IPS DF 19.7 (cell line): ENCODE results near the gene COPS3.

Experiments
- DNase-seq: peaks from one replicate; pipeline ENCODE4 v3.0.0-alpha.2; 2013; ENCODE audit warnings: low read depth, low spot score

Gene COPS3

GRCh38 chr17:17241656-17242055 lies 39.4 kb downstream of the COPS3 start:
- no peak for DNase-seq

- no peak for DNase-seq
Observed at GRCh38 chr17:17239832-17240231, 41.2 kb downstream of the COPS3 start.

- DNase-seq, result no peak
Observed at GRCh38 chr17:17237026-17237799, 43.8 kb downstream of the COPS3 start, which contains the start of gene FLCN. TSS of gene FLCN (minus strand) at chr17:17237168. CDS start at chr17:17228137, 9,031 bp downstream.

DNA sequence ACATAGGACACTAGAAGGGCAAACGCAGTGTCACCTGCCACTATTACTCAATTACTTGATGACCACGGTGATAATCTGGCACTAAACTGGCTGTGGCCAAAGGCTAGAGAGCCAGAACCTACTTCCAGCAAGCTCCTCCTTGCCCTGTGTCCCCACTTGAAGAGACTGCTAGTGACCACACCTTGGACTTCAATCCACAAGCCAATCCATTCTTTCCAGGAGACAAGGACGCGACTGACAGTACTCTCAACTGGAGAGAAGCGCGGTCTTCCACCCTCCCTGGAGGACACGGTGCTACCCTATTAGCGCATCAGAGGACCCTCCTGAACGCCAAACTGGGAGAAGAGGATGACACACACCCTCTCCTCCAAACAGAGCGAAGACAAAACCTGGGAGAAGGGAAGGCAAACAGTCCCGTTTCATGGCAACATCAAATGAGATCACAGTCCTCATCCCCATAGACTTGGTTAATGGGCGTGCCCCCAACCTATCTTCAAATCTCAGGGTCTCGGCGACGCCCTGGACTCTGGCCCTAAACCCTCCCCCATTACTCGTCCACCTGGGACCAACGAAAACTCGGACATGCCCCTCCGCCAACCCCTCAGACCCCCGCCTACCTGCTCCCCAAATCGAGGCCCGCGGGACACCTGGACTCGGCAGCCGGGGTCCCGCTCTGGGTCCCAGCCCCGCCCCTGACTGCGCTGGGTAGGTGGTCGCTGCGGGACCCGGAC lies 44.6 kb downstream of the COPS3 start:
- DNase-seq, result no peak

DNA sequence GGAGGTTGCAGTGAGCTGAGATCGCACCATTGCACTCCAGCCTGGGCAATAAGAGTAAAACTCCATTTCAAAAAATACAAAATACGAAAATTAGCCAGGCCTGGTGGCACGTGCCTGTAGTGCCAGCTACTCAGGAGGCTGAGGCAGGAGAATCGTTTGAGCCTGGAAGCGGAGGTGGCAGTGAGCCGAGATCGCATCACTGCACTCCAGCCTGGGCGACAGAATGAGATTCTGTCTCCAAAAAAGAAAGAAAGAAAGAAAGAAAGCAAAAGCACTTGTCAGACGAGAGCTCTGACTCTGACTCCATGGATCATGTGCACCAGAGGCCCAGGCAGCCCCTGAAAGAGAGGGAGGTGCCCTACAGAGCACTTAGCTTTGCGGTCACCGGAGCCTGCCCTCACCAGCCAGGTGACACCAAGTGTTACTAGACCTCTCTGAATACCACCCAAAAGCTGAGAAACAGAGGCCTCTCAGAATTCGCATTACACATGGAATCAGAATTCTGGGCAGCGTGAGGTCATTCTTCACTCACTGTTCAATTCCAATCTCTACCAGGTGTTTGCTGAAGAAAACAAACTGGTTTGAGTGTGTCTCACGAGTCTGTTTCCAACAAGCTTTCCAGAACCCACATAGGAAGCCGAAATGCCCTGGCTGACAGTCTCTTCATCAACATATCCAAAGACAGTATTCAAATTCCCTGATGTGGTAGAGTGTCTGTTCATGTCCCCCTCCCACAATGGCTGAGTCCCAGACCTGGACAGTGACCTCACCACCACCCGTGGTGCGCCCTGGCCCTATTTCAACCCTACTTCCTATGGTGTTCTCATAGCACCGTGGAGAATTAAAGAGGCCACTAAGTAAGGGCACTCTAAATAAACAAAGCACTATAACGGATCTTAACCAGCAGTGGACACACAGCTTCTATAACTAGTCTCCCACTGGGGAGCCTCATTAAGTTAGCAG lies 45.6 kb downstream of the COPS3 start:
- DNase-seq, result no peak

DNA sequence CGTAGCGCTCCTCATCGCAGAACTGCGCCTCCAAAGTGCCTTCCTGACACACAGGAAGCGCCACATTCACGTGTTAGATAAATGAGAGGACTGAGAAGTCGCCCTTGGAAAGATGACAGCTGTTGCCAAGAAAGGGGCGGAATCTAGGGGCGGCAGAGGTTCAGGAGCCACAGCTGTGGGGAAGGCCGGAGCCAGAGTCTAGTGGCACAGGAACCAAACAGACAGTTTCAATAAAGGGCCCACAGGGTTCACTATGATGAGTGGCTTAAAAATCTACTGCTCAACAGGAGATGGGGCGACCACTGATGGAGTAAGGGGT lies 48.8 kb downstream of the COPS3 start:
- no peak for DNase-seq

DNA sequence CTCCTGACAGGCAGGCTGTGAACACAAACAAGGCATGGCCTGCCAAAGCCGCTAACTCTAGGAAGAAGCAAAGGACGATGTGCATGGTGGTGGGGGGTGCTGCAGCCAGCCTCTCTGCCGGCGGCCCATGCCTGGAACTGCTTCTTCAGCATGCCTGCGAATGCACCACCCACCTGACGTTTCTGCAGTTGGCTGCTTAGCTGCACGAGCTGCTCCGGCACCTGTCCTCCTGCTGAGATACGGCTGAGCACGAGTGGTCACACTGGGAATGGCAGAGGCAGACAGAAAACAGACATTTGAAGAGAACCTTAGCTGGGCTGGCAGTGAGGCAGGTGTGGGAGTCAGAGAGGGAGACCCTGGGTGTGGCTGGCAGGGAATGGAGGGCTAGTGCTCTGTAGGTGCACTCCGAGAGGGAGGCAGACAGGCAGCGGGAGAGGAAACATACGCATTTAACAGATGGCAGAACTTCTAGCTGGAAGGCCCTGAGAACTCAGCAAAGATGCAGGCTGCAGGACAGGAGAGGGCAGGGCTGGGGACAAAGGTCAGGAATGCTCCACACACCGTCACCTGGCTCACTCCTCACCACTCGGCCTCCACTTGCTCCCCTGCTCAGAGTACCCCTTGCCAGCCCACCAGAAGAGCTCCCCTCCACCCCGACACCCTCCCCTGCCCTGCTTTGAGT lies 49.3 kb downstream of the COPS3 start:
- no peak for DNase-seq

- DNase-seq, result no peak
Observed at GRCh38 chr17:17229416-17230384, 51.3 kb downstream of the COPS3 start.

DNA sequence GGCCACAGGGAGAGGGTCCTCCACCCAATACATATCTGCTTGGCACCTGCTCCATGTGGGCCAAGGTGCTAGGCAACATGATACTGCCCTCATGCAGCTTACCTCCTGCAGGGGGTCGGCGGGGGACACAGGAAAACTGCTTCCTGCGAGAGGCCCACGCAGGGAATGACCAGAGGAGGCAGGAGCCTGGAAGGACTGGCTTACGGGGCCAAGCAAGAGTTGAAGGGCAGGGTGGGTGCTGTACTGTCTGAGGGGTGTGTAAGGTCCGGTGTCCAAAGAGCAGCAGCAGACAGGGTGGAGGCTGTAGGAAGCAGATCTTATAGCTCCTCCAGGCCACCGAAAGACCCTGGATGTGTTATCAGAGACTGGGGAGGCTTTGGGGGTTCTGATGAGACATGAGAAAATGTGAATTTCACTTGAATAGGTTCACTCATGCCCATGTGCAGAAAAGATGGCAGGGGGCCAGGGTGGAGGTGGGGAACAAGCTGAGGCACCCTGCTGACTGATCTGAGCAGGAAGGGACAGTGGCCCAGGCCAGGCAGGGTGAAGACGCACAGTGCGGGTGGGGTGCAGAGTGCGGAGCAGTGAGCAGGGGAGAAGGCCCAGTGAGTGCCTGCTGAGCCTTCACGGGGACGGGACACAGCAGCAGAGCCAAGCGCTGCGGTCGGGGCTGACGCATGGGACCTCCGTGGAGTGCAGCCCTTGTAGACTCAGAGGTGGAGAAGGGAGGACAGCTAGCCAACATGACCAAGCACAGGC lies 52.3 kb downstream of the COPS3 start:
- DNase-seq, result no peak

- no peak for DNase-seq
Observed at GRCh38 chr17:17227608-17228520, 53.2 kb downstream of the COPS3 start.

DNA sequence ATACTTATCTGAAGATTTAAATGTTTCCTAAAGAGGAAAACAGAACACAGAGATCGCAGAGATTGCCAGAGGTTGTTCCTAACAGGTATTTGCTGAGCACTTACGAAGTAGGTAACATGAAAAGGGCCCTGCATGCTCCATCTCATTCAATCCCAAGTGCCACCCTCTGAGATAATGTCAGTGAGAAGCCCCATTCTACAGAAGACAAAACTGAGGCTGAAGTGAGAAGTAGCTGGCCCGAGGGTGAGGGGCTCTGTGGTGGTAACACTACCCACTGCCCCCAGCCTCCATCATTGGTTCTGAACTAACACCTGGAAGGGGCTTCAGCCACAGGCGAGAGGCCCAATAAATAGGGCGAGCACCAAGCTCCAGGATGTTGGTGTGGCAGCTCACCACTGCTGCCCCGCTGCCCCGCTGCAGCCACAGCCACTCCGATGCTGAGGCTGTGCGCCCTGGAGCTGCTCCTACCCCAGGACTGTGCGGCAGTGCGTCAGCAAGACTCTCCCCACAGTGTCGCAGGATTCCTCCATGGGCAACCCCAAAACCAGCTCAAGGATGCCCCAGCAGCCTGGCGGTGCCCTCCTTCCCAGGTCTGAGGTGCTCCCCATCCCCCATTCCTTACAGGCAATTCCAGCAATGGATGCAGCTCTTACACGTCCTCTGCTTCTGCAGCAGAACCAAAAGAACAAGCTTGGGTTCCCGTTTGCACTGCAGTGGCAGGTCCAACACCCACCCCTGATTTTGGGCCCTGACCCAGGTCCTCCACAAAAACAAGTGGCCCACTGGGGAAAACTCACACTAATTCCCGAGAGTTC lies 54.4 kb downstream of the COPS3 start:
- DNase-seq, result no peak

DNA sequence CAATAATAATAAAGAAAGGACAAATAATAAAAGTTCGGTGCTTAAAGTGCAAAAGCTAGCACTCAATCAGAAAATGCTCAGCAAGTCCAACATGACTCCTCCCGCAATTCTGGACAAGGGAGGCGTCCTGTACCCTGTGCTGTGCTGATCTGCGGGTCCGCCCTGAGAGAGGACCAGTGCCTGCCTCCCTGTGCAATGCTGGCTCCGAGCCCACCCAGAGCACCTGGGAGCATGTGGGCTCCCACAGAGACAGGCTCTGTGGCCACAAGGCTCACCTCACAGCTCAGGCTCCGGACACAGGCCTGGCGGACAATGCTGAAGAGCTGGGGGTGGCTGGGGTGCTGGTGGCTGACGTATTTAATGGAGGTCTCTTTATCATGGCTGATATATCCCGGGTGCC lies 55.1 kb downstream of the COPS3 start:
- DNase-seq, result no peak

- DNase-seq, result no peak
Observed at GRCh38 chr17:17224137-17224536, 56.9 kb downstream of the COPS3 start.

- no peak for DNase-seq
Observed at GRCh38 chr17:17223736-17224135, 57.3 kb downstream of the COPS3 start.

- no peak for DNase-seq
Observed at GRCh38 chr17:17221329-17221728, 59.7 kb downstream of the COPS3 start.

- DNase-seq, result no peak
Observed at GRCh38 chr17:17220529-17220928, 60.5 kb downstream of the COPS3 start.

GRCh38 chr17:17217995-17218394 lies 63.1 kb downstream of the COPS3 start:
- no peak for DNase-seq

DNA sequence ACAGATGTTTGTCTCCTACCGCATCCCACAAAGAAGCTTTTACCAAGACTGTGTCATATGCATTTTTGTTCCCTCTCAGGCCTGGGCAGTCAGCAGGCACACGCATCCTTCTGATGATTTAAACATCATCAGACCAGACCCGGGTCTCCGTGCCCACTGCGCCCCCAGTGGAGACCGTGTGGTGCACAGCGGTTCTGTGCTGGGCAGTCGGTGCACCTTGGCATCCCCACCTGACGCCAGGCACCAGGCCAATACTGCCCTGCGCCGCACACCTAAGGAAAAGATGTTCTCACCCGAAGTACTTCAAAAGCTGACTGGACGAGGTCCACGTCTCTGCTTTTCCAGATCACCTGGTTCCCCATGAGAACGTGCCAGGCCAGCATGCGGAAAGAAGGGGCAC lies 64.3 kb downstream of the COPS3 start:
- no peak for DNase-seq
